GM12801 (cell line): ENCODE measurements around the gene NKIRAS1.

Source experiments
- CTCF ChIP-seq: IDR thresholded peaks from one replicate; pipeline ENCODE4 v1.5.1; 2011; ENCODE audit warnings: control low read depth; ENCODE audit not compliant: insufficient read length; ENCODE audit errors: extremely low read depth

The NKIRAS1 gene

GRCh38 chr3:23938688-23939087 is 21.9 kb upstream of the NKIRAS1 start:
- no peak for TF ChIP-seq CTCF

- no peak for TF ChIP-seq CTCF
Observed at GRCh38 chr3:23937296-23937695, 20.5 kb upstream of the NKIRAS1 start.

GRCh38 chr3:23934253-23934652 is 17.5 kb upstream of the NKIRAS1 start:
- TF ChIP-seq CTCF: no peak

GRCh38 chr3:23932571-23932970 is 15.8 kb upstream of the NKIRAS1 start:
- TF ChIP-seq CTCF: no peak

DNA sequence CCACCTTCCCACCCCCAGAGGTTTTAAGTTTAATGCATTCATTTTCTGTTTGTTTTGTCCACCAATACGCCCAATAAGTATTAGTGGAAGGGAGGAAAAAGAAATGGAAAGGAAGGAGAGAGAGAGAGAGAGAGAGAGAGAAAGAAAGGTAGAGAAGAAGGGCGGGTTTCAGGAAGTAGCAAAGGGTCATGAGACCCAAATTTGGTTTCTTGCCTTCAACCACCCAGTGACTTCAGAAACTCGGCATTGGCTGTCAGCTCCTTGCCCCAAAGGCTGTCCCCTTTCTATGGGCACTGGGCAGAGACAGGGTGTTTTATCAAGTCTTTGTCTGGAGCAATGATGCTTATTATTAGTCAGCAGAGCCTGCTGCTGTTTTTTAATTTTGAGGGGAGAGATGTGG is 14.8 kb upstream of the NKIRAS1 start:
- no peak for TF ChIP-seq CTCF

- no peak for TF ChIP-seq CTCF
Observed at GRCh38 chr3:23928524-23928923, 11.7 kb upstream of the NKIRAS1 start.

GRCh38 chr3:23926736-23927135 is 9.9 kb upstream of the NKIRAS1 start:
- no peak for TF ChIP-seq CTCF

DNA sequence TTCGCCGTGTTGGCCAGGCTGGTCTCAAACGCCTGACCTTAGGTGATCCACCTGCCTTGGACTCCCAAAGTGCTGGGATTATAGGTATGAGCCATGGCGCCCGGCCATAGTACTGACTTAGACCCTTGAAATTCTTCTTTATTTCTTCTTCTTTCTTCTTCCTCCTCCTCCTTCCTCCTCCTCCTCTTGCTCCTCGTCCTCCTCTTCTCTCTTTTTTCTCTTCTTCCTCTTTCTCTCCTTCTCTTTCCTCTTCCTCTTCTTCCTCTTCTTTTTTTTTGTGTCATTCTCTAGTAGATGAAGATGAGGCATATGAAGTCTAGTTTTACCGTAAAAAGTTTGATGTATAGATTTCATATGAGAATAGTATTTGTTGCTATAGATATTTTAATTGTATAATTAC is 9.5 kb upstream of the NKIRAS1 start:
- no peak for TF ChIP-seq CTCF
